SH-SY5Y (cell line): Measurements from ENCODE around the gene STK4.

Source experiments
- GATA2 ChIP-seq: IDR thresholded peaks from 2 replicates; pipeline ENCODE4 v1.6.1; 2011; ENCODE audit warnings: mild to moderate bottlenecking, low read depth, low read length
- GATA3 ChIP-seq: IDR thresholded peaks from 2 replicates; pipeline ENCODE4 v1.6.1; 2011; ENCODE audit warnings: low read depth, mild to moderate bottlenecking, low read length, moderate library complexity

Gene STK4

DNA sequence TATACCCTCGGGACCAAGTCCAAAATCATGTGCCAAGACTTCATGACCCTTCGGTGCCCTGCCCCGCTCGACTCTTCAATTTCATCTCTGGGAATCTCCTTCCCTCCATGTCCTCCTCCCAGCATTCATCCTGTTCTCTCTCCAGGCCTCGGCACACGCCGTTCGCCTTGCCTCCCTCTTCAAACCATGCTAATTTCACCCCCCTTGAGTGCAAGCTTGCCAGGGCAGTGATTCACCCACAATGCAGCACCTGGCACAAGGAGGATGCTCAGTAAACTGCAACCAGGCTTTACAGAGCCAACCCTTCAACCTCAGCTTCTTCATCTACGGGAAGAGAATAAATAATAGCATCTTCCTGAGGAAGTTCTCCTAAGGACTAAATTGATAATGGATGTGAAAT lies 130.5 kb downstream of the STK4 start:
- no peak for TF ChIP-seq GATA3
- TF ChIP-seq GATA2, result no peak

DNA sequence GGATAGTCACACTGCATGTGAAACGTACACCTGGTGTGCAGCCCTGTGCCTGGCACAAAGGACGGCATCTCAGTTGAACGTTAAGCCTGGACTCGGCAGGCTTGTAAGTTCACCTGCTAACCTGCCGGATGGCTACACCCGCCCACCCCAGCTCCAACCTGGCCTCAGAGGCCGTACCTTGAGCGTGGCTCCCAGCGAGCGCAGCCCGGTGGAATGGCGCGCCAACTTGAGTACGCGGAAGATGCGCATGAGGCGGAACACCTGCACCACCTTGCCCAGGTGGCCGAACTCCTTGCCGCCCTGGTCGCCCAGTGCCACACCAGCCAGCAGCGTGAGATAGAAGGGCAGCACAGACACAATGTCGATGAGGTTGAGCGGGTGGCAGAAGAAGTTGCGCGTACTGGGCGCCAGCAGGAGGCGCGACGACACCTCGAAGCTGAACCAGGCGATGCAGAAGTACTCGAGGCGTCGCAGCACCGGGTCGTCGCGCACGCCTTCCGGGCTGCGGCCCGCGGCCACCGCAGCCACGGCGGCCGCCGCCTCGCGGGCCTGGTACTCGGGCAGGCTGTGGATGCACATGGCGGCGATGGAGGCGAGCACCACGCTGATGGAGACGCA lies 131.3 kb downstream of the STK4 start:
- TF ChIP-seq GATA3 (no peak), GATA2 (no peak)

DNA sequence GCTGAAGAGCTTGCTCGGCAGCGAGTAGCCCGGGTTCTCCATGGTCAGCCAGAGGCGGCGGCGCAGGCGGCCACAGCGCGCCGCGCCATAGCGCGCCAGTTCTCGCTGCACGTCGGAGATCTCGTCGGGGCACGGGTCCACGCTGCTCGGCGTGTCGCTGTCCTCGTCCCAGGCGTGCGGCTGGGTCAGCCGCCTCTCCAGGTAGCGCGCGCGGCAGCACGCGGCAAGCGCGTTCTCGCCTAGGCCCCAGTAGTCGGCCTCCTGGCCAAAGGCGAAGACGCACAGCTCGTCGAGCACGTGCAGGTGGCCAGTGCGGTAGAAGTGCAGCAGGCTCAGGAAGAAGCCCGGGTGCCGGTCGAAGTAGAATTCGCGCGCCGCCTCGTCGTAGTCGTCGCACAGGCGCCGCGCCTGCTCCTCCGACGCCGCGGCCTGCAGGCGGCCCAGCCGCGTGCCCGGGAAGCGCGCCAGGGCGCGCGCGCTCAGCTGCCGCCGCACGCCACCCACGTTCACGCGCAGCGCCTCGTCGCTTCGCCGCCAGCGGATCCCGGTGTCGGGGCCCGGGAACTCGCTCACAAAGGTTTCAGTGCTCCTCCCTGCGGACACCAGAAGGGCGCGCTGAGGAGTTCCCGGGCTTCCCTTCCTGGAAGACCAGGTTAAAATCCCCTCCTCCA lies 131.9 kb downstream of the STK4 start:
- TF ChIP-seq GATA2 (no peak), GATA3 (no peak)

DNA sequence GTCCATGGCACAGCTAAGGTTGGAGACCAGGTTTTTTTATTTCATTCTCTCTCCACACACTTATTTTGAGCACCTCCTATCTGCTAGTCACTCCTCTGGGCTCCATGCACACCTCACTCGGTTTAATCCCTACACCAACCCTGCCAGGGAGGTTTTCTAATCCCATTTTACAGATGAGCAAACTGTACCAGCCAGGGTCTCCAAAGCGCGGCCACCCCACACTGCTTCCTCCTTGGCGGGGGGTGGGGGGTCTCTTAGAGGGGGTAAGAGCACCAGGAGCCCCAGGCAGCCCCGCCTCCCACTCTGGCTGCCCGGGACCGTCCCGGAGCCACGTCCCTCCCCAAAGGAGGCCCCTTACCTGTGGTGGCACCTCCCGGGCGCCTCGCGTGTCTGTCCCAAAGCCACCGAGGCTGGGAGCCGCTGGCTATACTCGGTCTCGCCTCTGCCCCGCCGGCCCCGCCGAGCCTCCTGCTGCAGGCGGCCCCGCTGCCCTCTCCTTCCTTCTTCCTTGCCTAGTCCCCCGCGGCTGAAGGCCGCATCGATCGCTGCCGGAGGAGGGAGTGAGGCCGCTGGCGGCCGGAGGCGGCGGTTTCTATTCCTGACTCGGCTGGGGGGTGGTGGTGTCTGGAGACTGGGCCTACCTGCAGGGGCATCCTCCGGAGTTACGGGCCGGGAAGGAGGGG lies 134.4 kb downstream of the STK4 start, which contains the start of gene KCNS1:
Gene KCNS1 (minus strand): TSS at position 565 of the 683 bp plus-strand sequence. CDS start 1,891 bp downstream, outside the sequence.
- TF ChIP-seq GATA2 (no peak), GATA3 (no peak)

DNA sequence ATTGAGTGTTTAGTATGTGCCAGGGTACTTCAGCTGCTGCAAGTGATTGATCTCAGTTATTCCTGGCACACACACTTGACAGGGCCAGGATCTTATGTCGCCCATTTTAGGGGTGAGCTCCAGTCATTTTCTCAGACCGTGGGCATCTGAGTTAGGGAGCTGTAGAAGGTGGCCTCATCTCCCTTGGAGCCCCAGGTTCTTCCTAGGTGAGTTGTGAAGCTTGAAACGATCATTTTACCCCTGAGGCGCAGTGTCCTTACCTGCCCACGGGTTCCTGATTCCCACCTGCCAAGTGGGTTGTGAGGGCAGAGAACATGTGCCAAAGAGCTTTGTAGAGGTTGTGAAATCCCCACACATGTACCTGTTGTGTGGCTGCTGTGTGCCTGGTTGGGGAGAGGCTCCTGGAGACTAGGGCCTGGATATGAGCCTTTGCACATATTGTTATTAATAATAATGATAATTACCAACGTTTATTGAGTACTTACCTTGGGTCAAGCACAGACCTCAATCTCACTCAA lies 135.1 kb downstream of the STK4 start:
- TF ChIP-seq GATA3, result no peak

DNA sequence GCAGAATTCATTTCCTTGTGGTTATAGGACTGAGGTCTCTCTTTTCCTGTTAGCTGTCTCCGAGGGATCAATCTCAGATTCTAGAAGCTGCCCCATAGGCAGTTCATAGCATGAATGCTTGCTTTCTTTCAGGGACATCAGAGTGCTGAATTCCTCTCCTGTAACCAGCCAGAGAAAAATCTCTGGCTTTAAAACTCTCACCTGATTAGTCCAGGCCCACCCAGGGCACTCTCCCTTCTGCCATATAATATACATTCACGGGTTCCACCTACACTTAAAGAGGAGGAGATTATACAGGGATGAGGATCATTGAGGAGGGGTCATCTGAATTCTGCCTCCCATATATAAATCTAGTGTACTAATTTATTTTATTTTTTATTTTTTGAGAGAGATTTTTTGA lies 136.8 kb downstream of the STK4 start:
- TF ChIP-seq GATA3 (no peak), GATA2 (no peak)

DNA sequence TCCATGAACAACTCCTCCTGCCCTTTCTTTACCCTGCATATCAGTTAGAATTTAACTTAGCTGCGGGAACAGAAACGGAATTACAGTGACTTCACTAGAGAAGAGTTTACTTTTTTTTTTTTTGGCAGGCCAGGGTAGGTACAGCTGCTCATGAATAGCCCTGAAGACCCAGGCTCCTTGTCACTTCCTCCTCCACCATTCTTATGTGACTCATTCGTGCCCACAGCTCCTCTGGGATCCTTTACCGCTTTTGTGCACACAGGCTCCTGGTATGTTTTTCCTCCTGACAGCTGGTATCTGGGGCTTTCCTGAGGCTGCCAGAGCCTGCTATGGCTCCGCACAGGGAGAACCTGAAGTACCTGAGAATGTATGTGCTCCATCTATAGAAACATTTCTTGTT lies 138.5 kb downstream of the STK4 start:
- no peak for TF ChIP-seq GATA2
- no peak for TF ChIP-seq GATA3

DNA sequence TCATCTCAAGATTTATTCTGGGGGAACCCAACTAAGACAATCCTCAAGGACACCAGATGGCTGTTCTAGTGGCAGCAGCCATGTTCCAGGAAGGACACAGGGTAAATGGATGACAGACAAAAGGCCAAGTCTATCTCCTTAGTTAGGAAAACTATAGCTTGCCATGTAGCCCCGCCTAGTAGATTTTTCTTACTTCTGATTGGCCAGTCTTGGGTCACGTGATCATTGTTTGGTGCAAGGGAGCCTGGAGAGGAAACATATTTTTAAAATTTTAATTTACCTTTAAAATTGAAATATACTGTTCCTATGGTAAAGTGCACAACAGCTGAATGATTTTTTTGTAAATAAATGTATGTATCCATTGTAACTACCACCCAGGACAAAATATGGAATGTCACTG lies 139.0 kb downstream of the STK4 start:
- TF ChIP-seq GATA2 (no peak), GATA3 (no peak)

DNA sequence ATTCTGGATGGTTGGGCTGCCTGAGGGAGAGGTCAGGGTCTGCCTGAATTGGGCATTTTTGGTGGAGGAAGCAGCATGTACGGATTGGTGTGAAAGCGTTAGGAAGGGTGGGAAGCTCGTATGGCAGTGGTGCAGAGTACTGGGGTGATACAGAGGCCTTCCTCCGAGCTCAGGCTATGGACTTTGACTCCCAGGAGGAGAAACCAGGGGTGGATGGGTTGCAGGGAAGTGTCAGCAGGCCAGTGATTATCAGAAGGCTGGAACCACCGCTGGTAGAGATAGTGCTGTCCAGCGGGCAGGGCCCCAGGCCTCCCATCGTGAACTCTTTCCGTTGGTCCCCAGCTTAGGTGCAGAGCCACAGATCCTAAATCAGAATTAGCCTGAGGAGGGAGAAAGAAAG lies 143.3 kb downstream of the STK4 start:
- TF ChIP-seq GATA3, result no peak
- no peak for TF ChIP-seq GATA2

DNA sequence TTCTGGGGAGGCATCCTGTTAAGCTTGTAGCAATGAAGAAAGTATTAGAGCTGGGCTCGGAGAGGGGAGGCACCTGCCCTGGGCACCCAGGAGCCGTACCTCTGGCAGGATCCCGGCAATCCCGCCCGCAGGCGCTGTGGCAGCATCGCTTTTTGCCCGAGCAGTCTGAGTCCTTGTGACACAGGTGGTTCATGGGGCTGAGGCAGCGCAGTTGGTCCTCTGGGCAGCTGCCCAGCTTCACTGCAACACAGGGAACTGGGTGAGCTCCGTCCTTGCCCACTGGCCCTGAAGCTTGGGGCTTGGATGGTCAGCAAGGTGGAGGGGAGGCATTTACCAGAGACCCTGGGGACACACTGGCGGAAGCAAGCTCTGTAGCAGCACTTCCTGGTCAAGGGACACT lies 144.0 kb downstream of the STK4 start:
- no peak for TF ChIP-seq GATA3

DNA sequence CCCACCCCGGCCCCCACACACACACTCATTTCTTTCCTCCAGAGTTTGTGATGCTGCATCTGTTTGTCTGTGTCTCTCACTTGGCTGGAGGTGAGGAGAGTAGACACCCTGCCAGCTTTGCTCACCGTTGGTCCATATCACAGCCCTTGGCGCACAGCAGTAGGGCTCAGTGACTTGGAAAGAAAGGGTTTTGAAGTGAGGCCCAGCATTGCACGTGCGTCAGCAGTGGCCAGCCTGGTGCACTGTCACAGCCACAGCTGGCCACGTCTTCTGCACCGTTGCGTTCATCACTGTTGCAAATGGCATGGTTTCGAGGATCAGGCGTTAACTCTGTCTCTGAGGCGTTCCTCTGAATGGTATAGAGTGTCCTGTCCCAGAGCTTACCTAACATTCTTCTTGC lies 145.0 kb downstream of the STK4 start:
- no peak for TF ChIP-seq GATA3
- no peak for TF ChIP-seq GATA2

DNA sequence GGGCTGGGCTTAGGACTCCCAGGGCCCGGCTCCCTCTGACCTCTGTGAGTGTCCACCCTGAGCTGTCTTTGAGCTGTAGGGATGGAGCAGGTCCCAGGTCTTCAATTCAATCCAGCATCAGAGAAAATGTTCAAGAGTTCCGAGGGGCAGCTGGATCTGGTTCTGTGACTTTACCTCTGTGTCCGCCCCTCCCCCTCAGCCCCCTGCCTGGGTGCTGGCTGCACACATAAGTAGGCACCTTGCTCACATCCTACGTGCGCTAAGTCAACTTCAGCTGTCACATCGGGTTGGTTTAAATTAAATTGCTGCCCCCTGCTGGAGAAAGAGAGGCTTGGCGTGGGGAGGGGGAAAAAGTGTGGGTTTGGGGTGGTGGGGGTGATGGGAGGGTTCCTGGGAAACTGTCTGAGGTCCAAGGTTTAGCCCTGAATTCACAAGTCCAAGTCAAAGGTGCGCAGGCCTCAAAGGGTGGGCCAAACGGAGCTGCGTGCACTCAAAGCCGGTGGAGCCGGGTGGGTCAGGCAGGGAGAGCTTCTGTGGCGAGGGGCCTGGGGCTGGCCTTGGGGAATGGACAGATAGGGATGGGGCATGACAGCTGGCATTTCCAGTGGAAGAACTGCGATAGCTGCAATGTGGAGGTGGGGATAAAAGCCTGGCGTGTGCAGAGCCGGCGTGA lies 145.6 kb downstream of the STK4 start:
- TF ChIP-seq GATA2 (no peak), GATA3 (no peak)

DNA sequence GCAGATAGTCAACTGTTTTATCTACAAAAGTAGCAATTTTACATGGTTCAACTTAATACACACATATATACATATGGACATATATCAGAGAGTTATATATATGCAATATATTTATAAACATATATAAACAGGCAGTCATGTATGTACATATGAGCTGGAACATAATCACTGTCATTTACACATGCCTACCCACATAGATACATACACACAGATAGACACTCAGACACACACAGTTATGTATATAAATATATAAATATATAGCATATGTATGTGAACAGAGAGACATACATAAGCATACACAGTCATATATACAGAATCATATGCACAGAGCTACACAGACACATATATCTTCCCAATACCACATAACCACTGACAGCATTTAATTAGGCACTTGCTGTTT lies 146.4 kb downstream of the STK4 start:
- TF ChIP-seq GATA3 (no peak), GATA2 (no peak)

DNA sequence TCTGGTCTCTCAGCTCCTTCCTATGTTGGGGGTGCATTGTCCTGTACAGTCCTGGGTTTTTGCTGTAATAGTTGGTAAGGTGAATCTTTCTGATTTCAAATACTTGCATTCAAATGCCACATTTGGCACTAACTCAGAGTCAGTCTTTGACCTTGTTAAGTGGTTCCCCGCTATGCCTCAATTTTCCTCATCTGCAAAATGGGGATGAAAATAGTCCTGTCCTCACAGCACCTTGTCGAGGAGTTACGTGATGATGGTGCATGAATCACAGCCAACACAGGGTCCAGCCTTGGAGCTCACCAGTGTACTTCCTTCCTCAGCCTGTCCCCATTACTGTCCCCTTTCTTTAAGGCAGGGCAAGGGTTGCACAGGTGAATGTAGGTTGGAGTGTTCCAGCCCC lies 147.6 kb downstream of the STK4 start:
- TF ChIP-seq GATA2 (no peak), GATA3 (no peak)
